ENCODE results near the gene CDIP1.

CDIP1 gene

DNA sequence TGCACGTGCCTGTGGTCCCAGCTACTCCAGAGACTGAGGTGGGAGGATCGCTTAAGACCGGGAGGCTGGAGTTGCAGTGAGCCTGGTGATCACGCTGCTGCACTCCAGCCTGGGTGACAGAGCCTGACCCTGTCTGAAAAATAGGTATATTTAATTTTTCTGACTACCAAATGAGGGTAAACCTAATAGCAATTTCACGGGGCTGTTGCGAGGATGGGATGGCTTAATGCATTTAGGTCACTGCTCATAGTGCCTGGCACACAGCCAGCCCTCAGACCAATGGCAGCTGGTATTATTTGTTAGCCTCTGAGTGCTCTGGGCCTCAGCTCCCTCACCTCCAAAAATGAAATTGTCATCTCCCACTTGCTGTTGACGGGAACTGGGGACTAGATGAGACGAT, 5.9 kb upstream of the CDIP1 start:
- DNase-seq (ENCODE audit: low read depth, low spot score), result no peak
- no peak overlapping the region for H3K27ac ChIP-seq

DNA sequence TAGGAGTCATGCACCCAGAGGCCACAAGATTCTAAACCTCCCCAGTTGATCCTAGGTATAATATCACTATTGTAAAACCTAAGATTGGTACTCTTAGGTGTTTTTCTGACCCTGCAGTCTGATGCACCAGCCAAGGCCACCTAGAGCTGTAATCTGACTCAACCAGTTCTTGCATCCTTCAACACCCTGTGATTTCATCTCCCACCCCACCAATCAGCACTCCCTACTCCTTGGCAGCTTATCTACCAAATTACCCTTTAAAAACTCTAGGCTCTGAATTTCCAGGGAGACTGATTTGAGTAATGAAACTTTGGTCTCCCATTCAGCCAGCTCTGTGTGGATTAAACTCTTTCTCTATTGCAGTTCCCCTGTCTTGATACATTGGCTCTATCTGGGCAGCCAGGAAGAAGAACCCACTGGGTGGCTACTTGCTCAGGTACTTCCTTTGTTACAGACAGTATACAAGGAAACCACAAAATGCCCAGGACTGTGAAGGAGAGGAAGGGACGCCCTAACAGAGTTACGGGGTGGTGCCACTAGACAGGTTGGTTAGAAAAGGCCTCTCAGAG, 1.2 kb upstream of the CDIP1 start:
- no peak overlapping the region for H3K27ac ChIP-seq
- no peak for DNase-seq (ENCODE audit: low read depth, low spot score)

DNA sequence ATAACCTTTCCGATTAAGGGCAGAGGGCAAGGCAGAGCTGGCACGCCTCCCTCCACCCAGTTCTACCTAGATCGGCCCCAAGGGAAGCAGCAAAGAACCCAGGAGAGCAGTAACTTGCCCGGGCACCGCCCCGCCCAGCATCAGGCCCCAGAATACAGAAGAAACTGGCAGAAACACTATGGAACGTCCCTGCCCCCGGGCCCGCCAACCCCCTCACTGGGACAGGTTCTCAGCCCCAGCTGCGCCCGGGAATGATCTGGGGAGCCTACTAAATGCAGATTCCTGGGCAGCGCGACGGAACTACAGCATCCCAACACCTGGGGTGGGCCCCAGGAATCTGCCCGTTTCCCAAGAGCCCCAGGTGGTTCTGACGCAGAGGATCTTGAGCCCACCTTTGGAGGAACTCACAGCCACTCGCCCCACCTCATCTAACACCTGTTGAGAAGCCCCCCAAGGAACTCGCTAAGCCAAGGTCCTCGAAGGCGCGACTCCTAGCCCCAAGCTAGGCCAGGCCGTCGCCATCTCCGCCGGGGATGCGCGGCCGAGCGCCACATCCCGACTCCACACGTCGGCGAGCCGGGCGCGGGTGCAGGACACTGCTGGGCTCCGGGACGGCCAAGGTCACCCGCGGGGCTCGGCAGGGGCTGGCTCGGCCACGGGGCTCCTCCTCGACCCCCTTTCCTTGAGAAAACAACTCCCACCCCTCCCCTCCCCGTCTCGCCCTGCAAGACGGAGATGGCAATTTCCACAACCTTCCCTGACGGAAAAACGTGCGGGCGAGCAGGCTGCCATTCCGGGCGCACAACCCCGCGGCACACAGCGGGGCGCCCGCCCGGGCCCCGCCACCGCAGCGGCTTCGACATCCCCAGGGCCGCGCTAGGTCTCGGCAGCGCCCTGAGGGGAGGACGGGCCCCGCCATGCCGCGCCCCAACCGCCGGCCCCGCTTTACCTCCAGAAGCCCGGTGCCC, 913 bp downstream of the CDIP1 start:
- no peak for DNase-seq (ENCODE audit: low read depth, low spot score)
- H3K27ac ChIP-seq, result peak overlapping the region; percentile 52

DNA sequence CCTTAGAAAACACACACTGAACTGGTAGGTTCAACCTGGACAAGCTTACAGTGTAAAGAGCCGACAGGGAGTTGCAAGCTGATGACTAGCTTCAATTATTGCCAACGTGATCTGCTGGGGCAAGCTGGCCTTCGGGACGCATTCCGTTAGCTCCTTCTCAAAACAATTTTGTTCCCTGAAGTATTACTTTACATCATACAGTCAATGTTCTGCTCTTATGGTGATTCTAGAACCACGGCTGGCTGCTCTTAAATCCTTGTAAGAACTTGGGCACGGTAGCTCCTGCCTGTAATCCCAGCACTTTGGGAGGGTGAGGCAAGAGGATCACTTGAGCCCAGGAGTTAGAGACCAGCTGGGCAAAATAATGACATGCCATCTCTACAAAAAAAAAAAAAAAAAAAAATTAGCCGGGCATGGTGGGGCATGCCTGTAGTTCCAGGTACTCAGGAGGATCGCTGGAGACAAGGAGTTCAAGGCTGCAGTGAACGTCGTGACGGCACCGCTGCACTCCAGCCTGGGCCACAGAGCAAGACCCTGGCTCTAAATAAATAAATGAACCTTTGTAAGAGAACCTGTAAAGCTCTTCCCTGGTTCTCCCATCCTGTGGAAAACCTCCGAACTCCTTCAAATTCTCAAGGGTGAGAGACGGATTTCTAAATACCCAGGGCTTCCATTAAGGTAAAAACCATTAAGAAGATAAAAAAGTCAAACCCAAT, 2.0 kb downstream of the CDIP1 start:
- H3K27ac ChIP-seq, result peak overlapping the region; percentile 52
- no peak for DNase-seq (ENCODE audit: low read depth, low spot score)

DNA sequence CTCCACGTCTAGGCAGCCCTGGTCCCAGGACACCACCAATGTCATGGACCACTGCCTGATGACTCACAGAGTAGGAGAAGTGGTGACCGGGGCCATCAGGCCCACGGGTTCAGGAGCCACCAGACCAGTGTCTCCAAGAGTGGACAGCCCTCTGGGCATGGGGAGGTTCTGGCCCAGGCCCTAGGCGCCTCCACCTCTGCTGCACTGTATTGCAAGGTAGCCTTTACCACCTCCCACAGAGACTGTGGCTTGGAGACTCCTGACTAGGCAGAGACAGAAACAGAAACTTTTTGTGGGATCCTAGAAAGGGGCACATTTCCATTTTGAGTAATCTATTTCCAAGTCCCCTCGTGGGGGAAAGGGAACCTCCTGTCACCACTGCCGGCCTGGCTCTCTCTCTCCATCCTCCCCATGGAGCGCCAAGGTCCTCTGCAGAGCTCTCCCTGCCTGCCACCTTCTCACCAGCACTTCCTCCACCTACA, 2.9 kb downstream of the CDIP1 start:
- DNase-seq (ENCODE audit: low read depth, low spot score), result no peak
- no peak overlapping the region for H3K27ac ChIP-seq

DNA sequence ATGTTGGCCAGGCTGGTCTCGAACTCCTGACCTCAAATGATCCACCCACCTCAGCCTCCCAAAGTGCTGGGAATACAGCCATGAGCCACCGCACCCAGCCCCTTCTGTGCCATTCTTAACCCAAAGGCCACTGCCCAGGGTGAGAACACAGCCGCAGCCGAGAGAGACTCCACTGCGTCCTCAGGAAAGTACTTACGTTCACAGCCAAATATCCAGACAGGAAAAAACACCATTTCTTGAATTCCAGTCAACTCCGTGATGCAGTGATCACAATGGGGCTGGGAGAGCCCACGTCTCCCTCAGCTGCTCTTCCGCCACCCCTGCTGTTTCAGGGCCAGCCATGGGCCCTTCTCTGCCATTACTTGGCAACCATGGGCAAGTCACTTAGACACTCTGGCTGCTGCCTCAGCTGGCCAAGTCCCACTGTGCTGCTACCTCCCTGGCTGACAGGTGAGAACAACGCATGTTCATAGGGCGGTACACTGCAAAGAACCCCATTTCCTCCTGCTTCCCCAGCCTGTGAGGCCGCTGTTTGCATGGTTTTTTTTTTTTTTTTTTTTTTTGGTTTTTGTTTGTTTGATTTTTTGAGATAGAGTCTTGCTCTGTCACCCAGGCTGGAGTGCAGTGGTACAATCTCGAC, 4.3 kb downstream of the CDIP1 start:
- no peak for DNase-seq (ENCODE audit: low read depth, low spot score)
- no peak overlapping the region for H3K27ac ChIP-seq

DNA sequence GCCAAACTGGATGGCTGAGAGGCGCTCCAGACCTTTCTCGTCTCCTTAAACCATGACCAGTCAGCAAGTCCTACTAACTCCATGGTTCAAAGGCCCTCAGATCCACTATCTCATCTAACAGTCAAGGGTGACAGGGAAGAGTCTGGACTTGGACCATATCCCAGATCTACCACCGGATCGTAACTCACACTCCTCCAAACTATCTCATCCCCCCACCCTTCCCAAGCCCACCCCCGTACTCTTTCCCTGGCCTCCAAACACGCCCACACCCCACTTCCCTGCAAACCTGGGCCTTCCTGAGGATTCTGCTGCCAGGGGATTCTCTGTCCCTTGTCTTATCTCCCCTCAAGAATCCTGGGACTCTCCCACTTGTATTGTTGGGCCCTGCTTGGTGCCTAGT, 5.1 kb downstream of the CDIP1 start:
- no peak for DNase-seq (ENCODE audit: low read depth, low spot score)
- no peak overlapping the region for H3K27ac ChIP-seq

DNA sequence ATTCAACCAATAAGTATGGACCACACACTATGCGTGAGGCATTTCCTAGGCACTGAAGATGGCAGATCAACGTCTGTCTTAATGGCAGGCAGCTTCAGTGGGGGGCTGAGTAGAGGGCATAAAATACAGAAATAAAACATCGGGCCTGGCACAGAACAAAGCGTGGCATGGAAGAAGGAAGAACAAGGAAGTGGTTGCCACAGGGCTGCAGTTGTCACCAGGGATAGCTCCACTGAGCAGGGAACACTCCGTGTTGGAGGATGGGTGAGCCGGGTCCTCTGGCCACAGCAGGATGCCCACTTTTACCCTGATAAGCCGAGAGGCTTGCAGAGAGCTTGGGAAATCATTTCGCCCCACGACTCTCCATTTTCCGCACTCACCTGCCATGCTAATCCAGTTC, 6.3 kb downstream of the CDIP1 start:
- H3K27ac ChIP-seq, result no peak overlapping the region
- DNase-seq (ENCODE audit: low read depth, low spot score), result no peak

DNA sequence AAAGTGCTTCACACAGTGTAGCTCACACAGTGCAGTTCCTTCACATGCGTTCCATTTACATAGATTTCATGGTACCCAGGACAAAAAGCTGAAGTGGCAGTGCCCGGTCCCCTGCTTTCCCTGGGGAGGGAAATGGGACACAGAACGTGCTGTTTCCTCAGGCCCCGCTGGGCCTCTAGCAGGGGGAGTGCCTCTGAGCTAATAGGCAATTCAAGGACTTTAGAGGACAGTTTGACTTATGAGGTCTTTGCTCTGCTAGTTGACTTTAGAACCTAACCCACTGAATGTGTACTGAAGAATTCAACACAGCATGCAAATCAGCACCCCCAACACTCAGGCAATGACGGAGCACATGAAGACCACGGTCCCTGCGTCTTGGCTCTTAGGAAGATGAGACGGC, 6.8 kb downstream of the CDIP1 start:
- no peak for DNase-seq (ENCODE audit: low read depth, low spot score)
- H3K27ac ChIP-seq, result no peak overlapping the region

DNA sequence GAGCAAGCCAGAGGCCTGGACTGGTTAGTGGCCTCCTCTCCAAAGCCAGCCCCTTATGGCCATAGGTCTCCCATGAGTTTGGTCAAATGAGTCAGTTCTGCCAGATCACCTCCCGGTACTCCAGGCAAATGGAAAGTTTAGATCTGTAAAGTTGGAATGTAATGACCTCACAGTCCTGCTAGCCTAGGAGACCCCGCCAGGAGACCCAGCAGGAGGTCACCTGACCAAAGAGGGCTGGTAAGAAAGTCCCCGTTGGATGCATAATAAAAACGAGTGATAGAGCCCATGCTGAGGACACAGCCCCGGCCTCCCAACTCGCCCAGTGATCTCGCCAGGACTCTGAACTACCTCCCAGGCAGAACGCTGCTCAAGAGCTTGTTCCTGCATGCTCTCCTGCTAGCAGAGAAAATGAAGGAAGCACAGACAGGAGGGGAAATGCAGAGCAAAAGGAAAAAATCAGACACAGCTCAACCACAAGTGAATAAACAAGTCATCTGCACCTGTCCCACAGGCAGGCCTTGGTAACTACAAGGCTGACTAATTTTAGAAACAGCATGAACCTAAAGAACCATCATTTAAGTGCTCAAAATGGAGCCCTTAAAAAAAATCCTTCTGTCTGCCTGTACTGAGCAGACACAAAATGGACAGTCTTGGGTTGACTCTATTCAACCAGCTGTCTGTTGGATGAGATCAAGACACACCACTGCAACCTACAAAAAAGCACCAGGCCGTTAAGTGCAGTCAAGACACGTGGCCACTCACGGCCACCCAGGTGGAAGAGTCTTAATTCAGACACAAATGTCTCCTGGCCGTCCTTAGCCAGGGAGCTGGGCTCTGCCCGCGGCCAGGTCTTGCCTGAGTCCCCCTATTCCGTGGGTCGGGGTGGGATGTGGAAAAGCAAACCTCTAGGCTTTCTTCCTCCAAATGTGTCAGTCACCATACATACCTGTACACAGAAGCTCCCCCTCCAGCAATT, 9.2 kb downstream of the CDIP1 start:
- H3K27ac ChIP-seq, result peak overlapping the region; percentile 51
- peak; percentile 24 for DNase-seq (ENCODE audit: low read depth, low spot score)

DNA sequence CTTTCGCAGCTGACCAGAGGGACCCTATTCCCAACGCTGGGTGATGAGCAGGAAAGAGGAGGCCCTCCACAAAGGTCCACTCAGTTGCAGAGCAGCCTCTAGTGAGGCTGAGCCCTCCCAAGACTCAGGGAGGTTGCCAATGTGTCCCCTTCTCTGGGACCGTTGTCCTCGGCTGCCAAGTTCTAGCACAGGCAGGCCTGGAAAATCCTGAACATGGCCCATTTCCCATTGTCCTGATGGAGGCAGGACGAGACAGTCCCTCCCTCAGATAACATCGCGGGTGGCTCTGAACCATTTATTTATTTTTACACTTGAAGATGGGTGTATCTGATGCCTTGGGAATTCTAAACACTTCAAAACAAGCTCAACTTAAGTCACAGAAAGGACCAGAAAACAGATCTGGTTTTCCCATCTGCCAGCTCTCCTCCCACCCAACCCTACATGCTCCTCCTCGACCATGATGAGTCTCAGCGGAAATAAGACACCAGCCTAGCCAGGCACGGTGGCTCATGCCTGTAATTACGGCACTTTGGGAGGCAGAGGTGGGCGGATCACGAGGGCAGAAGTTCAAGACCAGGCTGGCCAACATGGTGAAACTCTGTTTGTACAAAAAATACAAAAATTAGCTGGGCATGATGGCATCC, 12.8 kb downstream of the CDIP1 start:
- H3K27ac ChIP-seq, result no peak overlapping the region
- DNase-seq (ENCODE audit: low read depth, low spot score), result no peak

DNA sequence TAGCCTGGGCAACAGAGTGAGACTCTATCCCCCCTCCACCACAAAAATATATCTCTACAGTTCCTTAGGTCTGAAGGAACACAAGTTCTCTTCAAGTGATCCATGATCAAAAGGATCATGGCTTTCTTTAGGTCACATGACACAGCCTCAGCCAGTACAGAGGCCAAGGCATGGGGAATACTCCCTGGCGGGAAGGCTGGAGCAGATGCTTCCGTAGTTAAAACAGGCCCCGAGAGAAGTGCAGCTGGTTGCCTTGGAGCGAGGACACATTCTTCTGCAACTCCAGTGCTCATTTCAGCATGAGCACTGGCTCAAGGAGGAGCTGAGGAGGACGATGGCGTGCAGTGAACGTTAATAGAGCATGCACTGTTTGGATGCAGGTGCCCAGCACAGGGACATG, 13.5 kb downstream of the CDIP1 start:
- no peak for DNase-seq (ENCODE audit: low read depth, low spot score)
- no peak overlapping the region for H3K27ac ChIP-seq

DNA sequence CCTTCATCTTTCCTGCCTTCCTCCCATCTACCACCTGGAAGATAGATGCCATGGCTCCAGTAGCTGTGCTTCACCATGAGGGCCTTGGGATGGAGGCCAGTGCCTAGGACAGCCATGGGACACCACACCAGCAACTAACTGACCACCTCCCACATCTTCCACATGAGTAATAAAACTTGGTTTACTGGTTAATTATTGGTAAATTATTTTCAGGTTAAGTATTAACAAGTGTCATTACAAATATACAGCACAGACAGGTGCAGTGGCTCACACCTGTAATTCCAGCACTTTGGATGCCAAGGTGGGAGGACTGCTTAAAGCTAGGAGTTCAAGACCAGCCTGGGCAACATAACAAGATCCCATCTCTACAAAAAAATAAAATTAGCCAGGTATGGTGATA, 14.0 kb downstream of the CDIP1 start:
- no peak for DNase-seq (ENCODE audit: low read depth, low spot score)
- no peak overlapping the region for H3K27ac ChIP-seq

DNA sequence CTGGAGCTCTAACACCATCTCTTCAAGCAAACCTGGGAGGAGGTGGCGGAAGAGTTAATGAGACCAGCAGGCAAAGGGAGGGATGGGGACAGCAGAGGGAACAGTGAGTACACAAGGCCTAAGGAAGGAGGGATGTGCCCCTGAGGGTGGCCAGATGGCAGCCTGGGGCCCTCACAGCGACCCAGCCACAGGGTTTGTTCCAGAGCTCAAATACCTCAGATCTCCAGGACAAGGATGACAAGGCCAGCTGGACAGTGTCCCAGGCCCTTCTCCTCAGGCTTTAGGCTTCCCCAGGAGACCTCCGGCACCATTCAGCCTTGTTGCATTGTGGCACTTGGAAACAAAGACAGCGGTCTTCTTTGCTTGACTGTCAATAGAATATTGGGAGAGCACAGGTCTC, 14.9 kb downstream of the CDIP1 start:
- no peak for DNase-seq (ENCODE audit: low read depth, low spot score)
- H3K27ac ChIP-seq, result no peak overlapping the region

DNA sequence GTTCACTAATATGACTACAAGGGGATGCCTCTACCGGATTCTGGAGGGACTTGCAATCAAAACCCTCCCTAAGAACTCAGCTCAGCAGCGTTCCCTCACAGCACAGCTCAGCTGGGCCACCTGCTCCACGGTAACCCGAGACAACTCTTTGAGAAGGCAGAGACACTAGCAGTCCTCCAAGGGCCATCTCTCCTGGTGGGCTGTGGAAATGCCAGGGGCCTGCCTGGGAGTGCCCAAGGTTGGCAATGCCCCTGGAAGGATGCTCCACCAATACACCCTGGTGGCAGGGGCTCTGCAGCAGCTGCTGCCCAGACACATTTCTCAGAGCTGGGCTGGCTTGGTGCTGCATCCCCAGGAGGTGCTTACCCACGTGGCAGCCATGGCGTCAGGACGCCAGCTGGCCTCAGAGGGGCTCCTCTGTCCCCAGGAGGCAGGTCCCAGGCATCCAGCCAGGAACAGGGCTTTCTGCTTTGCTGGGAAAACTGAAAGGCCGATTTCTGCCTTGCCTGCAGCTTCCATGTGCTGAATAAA, 16.5 kb downstream of the CDIP1 start:
- no peak overlapping the region for H3K27ac ChIP-seq
- DNase-seq (ENCODE audit: low read depth, low spot score), result no peak

DNA sequence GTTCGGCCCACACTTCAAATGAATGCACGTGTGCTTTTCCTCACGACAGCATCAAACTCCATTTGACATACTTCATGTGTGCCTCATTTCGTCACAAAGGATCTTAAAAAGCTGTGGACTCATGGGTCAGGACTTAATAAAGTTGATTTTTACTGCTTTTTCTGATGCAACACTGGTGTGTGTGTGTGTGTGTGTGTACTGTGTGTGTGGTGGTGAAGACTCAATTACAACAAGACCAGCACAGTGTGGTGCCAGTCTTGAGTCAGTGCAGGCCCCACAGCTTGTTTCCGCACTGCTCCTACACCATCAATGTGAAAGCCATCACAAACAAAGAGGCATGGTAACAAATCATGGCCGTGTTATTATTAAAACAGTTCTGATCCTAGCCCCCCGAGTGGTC, 17.7 kb downstream of the CDIP1 start:
- no peak for DNase-seq (ENCODE audit: low read depth, low spot score)
- no peak overlapping the region for H3K27ac ChIP-seq

DNA sequence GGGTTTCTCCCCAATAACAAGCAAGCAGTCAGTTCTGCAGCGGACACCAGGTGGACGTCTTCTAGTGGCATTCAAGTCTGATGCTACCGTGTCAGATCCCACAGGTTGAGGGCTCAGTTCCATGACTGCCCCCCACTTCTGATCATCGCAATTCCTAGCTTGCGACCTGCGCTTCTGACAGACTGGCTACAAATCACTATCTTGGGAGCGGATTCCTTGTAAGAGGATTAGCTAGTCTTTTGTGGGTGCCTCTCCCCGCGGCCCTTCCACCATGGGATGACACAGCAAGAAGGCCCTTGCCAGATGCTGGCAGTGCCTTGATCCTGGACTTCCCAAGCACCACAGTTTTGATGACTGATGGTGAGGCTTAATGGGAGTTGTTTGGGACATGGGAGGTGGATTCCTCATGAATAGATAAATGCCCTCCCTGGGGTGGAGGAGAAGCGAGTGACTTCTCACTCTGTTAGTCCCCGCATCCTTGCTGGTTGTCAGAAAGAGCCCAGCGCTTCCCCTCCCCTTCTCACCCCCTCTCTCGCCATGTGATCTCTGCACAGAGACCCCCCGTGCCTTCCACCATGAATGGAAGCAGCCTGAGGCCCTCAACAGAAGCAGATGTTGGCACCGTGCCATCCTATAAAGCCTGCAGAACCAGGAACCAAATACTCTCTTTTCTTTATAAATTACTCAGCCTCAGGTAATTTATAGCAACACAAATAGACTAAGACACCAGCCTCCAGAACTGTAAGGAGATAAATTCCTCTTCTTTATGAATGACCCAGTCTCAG, 19.1 kb downstream of the CDIP1 start:
- no peak overlapping the region for H3K27ac ChIP-seq
- DNase-seq (ENCODE audit: low read depth, low spot score), result no peak
